Measurements from ENCODE around the gene GREM2.

Gene GREM2

DNA sequence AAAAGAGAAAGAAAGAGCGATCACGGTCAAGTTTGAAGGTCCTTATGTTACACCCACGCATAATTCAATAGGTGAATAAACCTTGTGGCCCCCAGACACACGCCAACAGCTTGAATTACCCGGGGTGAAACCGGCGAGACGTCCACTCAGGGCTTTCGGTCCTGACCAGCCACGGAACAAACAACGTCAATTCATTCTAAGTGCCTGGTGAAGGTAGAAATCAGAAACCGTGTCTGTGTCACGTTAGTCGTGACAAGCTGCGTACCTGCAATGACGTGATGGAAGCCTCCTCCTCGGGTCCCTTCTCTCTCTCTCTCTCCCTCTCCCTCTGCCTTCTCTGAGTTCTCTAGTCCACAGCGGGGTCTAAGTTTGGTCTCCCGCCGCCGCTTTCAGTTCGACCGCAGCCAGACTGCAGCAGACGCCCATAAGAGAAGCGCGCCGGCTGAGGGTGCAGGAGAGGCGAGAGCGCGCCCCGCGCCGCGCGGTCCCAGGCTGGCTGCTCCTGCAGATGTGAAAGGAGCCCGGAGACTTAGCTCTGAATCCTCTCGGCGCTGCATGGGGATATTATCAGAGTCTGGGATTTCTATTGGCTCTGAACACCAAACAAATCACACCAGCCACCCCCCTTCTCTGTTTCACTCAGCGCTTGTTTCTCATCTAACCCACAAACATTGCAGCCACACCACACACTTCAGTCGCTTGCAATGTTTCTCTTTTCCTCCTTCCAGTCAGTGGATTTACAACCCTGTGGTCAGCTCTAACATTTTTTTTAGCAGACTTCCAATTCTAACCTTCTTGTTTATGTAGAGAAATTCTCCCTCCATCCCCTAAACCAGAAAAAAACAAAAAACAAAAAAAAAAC lies at the start of gene GREM2:
Gene GREM2 (minus strand): TSS at position 537 of the 862 bp plus-strand sequence. CDS start 118,680 bp downstream, outside the sequence.
- FAIRE-seq, result no peak

DNA sequence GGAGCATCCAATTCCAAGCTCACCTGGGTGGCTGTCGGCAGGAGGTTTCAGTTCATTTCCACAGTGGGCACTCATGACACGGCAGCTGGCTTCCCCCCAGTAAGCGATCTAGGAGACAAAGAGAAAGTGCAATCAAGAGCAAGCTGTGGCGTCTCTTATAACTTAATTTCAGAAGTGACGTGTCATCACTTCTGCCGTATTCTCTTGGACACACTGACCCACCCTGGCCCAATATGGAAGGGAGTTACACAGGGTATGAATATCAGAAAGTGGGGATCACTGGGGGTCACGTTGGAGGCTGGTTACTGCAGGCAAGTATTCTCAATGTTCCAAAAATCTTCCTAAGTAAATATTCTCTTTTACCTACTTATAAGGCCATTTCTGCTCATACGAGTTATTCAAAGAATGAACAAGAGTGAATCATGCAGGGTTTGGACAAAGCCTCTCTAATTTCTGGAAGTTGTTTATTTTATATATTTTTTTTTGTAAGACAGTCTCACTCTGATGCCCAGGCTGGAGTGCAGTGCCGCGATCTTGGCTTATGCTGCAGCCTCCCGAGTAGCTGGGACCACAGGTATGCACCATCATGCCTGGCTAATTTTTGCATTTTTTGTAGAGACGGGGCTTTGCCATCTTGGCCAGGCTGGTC lies 46.5 kb upstream of the GREM2 start:
- FAIRE-seq, result no peak

DNA sequence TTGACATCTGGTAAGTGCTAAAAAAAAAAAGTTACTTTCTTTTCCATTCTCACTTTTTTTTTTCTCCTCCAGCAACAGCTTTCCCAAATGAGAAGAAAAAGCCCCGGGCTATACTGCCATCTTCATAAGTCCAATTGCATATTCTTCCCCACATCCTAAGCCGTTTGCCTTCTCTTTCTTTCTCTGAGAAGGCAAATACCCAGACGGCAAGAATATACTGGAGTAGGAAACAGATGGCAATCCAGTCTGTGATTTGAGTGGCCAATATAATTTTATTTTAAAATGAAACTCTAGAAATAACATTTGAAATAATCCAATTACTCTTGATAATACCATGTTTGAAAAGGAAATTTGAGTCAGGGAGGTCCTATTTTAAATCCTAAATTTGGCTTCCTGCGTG lies 44.6 kb upstream of the GREM2 start:
- FAIRE-seq, result no peak

DNA sequence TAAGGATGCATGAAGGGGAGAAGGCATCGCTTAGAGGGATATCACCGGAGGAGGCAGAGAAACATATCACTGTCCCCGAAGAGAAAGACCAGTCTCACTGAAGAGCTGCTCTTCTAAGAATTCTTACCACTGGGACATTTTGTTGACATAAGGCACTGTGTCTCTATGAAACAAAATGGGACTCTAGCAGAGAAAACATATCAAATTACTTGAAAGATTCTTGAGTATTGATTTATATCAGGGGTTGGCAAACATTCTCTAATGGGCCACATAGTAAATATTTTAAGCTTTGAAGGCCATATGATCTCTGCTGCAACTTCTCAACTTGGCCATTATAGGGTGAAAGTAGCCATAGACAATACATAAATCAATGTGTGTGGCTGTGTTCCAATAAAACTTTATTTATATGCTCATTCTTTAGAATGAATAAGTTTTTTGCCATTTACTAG lies 41.0 kb upstream of the GREM2 start:
- FAIRE-seq, result no peak

GRCh38 chr1:240652549-240652948 lies 40.6 kb upstream of the GREM2 start:
- FAIRE-seq, result no peak

DNA sequence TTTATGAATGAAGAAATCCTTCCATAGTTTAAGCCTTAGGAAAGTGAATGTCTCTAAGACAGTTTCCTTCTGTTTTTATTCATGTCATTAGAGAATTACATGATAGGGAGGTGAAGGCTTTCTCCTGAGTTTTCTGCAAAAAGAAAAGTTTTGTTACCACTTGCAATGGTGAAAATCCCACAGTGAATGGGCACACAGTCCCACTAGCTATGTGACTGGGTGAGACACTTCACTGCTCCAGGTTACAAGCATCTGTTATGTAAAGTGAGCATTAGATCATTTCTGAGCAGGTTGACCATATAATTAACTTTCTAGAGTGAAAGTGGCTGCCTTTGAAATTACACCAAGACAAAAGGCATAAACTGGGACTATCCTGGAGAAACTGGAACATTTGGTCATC lies 38.9 kb upstream of the GREM2 start:
- no peak for FAIRE-seq

DNA sequence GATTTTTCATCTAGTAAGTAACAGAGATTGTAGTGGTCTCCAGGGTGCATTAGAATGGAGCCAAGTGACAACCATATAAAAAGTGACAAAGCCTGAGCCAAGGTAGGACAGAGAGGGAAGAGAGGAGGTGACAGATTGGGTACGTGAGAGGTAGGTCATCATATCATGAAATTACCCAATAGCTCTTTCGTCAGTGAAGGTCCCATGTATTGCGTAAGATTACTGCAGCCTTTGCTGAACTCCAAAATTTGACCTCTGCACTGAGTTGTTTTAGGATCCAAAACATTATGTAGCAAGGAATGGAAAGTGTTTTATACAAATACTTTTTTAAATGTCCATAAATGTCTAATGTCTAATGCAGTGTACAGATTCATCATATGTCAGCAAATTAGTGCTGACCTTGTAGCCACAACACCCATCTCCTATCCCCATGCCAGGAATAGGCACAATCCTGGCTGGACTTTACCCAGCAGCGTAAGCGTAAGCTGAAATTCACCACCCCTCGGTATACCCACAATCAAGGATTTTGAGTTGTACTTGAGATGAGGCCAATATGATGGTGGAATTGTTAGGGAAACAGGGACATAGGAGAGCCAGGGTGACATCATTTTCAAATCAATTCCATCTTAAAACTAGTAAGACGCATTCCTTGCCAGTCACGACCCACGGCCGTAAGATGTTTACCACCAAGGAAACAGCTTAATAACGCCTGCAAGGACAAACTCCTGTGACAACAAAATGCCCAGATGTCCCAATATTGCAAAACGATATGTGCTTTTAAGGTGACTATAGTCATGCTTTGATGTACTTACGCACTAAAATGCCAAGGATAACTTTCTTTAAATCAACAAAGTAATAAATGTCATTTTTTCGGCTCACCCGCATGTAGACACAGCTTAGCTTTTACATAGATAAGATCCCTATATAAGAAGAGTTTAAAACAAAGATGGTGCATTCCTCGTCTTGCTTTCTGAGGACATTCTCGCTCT lies 38.1 kb upstream of the GREM2 start:
- FAIRE-seq, result no peak

GRCh38 chr1:240646571-240647240 lies 34.8 kb upstream of the GREM2 start:
- FAIRE-seq, result no peak

DNA sequence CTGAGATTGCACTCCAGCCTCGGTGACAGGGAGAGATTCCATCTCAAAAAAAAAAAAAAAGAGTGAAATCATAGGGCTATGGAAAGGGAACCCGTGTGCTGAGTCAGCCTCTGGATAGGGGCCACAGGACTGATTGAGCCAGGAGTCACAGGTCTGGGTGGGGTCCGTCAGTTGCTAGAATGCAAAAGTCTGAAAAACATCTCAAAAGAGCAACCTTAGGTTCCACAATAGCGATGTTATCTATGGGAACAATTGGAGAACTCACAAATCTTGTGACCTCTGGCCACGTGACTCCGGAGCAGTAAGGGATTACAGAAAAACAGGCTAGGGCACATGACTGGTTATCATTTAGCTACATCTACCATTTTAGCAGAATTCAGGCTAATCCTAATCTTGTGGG lies 32.8 kb upstream of the GREM2 start:
- no peak for FAIRE-seq

- no peak for FAIRE-seq
Observed at GRCh38 chr1:240635466-240636256, 23.7 kb upstream of the GREM2 start.

- no peak for FAIRE-seq
Observed at GRCh38 chr1:240630409-240630808, 18.5 kb upstream of the GREM2 start.

GRCh38 chr1:240621249-240621648 lies 9.3 kb upstream of the GREM2 start:
- FAIRE-seq, result no peak

GRCh38 chr1:240619906-240620621 lies 8.1 kb upstream of the GREM2 start:
- FAIRE-seq, result no peak

GRCh38 chr1:240619357-240619756 lies 7.4 kb upstream of the GREM2 start:
- no peak for FAIRE-seq

- no peak for FAIRE-seq
Observed at GRCh38 chr1:240618946-240619345, 7.0 kb upstream of the GREM2 start.

DNA sequence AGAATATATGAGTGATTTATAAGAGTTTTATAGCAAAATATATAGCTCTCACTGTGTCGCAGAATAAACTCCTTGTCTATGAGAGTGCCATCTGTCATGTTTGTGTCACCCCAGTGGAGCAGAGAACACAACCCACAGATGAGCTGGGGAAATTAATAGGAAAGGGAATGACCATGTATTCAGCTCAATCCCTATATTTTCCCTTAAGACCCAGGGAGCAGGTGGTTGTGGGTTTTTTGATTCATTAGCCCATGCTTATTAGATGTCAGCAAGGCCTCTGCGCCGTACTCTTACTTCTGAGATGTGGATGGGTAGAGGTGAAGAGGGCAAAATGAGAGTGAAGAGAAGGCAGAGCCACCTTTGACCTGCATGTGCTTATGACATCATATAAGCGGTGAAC lies 4.1 kb upstream of the GREM2 start:
- no peak for FAIRE-seq

DNA sequence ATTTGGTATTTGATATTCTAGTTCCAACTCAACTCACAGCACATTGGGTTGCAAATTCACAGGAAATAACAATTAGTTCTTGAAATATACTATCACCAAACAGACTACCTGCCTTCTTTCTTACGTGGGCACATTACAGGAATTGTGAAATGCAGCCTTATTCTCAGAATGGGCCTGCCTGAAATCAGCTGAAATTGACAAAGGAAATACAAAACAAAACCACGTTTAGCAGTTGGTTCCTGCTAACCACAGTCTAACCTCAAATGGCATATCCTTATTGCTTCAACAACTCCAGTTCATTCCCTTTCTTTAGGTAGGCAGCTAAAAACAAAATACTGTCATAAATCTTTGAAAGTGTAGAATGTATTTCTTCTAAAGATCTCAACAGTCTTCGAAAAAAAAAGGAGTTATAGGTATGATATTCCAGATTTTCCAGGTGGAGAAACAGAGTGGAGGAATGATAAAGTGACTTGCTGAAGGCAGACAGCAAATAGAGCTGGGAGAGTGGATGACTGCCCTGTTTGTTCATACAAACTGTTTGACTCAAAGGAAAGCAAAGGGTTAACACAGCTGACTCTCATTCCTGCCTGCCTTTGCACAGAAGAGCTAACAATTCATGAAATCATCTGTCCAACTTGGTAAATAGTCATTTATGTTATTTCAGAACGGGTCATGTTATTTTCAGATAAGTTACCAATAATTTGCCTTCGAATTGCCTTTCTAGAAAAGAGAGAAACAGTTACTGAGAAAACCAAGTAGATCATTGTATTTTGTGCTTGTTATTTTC lies 1.6 kb upstream of the GREM2 start:
- no peak for FAIRE-seq

DNA sequence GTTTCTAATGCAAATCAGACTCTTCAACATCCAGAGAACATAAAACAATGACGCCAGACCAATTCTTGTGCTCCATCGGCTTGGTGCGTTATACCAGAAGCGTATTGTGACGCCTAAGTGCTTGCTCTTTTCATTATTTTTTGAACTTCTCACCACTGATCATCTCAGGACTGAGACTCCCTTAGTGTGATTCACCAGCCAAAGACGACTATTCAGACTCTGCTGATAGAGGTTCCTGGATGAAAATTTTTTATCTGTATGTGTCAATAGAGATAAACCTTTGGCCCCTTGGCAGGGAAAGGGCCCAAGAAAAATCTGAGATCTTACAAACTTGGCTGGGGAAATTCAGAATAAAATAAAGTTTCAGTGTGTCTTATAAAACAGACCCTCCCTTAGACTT lies 856 bp upstream of the GREM2 start:
- no peak for FAIRE-seq

DNA sequence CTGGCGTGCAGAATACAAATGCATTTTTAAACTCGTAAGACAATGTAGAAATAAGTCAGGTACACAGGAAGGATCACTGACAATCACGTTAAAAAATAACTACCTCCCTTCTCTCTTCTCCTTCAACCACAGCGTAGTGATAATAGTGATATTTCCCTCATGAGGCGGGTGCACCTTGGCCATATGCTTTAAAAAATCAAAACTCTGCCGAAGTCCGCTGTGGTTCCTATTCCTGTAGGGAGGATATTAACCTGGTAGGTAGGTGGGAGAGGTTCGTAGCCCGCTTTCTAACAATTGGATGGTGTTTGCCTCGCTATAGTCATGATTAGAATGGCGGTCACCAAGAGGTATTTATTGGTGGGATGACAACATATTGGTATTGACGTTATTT lies 732 bp downstream of the GREM2 start:
- FAIRE-seq, result no peak

- FAIRE-seq, result no peak
Observed at GRCh38 chr1:240610636-240611035, 1.3 kb downstream of the GREM2 start.

Data from TTC549 (cell line).